VCaP (cell line): ENCODE data around the gene GPR152.

ENCODE experiments used
- H3K27ac ChIP-seq: fragments of 450-650 bp; 2 replicates; pipeline ENCODE4 v1.5.1; 2017
- TF ChIP-seq, protein P1 (sequence below): fragments of 450-650 bp; conservative IDR thresholded peaks from 2 replicates; pipeline ENCODE4 v1.5.1; 2017; ENCODE audit warnings: mild to moderate bottlenecking, moderate library complexity

GPR152 gene

DNA sequence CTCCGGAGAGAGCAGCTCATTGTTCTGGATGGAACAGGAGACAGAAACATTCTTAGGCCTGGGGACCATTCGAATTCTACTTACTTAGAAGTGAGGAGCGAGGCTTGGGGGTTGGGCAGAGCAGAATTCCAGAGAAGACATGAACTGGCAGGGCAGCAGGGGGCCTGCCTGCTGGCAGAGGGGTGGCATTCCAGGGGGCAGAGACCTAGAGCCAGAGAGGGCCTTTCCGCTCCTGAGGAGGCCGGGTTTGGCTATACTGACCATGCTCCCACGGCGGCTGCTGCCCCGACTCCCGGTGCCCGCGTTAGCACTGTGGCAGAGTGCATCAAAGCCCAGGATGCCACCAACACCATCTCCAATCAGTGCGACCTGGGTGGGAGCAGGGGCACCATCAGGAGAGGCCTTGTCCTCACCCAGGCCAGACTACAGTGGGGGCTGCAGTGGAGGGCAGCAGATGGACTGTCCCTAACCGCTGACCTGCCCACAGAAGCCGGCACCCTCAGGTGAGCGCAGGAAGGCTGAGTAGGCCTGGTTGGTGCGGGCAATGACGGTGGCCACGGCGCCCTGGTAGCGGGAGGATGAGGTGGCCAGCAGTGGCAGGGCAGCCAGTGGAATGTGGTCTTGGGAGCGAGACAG is 45.2 kb upstream of the GPR152 start:
- TF ChIP-seq, protein P1, sequence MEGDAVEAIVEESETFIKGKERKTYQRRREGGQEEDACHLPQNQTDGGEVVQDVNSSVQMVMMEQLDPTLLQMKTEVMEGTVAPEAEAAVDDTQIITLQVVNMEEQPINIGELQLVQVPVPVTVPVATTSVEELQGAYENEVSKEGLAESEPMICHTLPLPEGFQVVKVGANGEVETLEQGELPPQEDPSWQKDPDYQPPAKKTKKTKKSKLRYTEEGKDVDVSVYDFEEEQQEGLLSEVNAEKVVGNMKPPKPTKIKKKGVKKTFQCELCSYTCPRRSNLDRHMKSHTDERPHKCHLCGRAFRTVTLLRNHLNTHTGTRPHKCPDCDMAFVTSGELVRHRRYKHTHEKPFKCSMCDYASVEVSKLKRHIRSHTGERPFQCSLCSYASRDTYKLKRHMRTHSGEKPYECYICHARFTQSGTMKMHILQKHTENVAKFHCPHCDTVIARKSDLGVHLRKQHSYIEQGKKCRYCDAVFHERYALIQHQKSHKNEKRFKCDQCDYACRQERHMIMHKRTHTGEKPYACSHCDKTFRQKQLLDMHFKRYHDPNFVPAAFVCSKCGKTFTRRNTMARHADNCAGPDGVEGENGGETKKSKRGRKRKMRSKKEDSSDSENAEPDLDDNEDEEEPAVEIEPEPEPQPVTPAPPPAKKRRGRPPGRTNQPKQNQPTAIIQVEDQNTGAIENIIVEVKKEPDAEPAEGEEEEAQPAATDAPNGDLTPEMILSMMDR = no peak
- H3K27ac ChIP-seq = no peak overlapping the region

DNA sequence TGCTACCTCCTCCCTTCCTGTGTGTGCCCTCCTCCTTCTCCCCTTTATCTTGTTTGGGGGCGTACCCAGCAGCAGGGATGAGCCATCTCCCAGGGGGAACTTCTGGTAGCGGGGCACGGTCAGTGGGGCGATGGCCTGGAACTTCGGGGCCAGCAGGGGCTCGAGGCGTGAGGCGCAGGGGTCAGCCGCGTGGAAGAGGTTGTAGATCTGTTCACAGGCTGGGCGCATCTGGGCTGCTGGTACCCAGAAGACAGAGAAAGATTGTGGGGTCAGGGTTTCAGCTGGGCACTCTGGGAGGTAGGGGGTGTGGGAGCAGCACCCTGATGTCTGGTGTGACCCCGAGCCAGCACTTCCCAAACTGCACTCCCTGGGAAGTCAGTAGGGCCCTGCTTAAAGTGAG is 43.6 kb upstream of the GPR152 start:
- H3K27ac ChIP-seq = no peak overlapping the region
- TF ChIP-seq, protein P1 = no peak

DNA sequence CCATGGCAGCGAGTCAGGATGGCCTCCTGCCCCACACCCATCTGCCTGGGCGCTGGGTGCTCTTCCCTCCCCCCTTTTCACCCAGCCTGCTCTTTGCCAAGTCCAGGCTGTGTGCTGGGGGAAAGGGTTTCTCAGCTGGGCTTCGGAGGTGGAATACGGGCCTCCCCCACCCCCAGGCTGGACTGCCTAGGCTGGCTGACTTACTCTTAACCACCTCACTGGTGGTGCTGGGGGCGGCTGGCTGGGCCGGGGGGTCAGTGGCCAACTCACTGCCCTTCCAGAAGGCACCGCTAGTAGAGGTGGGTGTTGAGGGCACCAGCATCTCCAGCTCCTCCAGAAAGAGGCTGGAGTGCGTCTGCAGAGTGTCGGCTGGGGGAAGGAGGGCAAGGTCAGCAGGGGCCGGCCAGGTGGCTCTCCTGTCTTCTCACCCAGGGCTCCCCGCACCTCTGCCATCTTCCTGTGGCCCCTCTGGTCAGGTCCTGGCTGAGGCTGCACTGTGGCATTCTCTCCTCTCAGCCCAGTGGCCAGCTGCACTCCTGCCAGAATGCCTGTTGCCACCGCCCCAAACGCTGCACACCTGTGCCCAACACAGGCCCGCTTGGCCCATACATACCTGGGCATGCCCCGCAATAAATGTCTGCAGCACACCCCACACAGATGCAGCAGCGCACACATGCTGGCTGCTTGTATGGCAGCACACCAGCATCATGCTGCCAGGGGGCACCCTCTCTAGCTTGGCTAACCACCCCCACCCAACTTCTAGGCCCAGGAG is 42.9 kb upstream of the GPR152 start:
- H3K27ac ChIP-seq = no peak overlapping the region
- TF ChIP-seq, protein P1 = no peak

DNA sequence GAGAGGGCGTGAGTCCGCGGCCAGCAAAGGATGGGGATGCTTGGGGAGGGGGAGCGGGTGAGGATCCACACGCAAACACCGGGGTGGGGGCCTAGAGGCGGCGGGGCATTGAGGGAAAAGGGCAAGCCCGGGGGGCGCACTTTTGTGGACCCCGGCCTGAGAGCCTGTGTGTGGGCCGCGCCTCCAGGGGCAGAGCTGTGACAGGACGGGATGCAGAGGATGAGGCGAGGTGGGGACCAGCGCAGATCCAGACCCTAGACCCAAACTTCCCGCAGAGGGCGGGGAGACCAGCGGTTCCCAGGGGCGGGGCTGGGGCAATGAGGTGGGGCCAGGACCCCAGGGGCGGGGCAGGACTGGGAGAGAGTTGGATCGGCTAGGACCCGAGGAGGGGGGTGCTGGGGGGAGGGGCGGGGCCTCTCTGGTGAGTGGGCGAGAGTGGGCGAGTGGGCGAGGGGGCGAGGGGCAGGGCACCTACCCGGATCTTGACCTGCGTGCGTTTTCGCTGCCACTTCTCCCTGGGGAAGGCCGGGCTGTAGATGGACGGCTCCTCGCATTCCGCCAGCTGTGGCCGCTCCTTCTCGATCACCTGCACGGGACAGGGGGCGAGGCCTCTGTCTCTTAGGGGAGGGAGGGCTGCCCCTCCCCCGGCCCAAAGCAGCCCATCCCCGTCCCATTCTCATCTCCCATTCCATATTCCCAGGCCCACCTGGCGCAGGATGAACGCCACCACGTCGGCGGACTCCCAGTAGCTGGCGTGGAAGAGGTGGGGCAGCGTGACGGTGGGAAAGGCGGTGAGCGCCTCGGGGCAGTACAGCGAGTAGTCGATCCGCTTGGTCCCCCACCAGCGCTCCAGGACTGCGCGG is 42.1 kb upstream of the GPR152 start:
- H3K27ac ChIP-seq = no peak overlapping the region
- TF ChIP-seq, protein P1 = no peak

DNA sequence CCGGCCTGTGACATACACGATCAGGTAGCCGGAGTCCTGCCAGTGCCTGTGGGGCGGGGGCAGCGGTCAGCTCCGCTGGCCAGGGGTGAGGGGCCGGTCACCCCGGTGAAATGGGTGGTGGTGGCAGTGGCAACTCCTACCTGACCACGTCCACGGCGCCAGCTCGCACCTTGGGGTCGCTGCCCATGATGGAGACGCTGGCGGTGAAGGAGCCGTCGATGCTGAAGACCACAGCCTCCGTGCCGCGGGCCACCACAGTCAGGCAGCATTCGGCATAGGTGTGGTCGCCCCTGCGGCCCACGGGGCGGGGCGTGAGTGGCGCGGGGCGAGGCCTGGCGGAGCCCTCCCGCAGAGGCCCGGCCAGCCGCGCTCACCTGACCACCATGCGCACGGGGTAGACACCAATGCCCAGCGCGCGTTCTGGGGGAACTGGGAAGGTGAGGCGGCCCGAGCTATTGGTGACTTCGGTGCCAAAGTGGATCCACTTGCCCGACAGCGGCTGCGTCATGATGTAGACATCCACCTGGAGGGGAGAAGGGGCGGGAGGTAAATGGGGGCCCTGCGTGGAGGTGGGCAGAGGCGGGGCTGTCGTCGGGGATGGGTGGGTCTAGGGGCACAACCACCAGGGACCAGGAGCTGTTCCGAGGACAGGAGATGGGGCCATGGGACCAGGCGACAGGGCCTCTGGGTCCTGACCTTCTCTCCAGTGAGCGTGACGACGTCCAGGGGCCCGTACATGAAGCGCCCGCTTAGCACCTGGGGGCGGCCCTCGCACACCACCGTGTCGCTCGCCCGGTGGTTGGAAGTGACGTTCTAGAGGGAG is 41.2 kb upstream of the GPR152 start:
- TF ChIP-seq, protein P1 = no peak
- H3K27ac ChIP-seq = no peak overlapping the region

DNA sequence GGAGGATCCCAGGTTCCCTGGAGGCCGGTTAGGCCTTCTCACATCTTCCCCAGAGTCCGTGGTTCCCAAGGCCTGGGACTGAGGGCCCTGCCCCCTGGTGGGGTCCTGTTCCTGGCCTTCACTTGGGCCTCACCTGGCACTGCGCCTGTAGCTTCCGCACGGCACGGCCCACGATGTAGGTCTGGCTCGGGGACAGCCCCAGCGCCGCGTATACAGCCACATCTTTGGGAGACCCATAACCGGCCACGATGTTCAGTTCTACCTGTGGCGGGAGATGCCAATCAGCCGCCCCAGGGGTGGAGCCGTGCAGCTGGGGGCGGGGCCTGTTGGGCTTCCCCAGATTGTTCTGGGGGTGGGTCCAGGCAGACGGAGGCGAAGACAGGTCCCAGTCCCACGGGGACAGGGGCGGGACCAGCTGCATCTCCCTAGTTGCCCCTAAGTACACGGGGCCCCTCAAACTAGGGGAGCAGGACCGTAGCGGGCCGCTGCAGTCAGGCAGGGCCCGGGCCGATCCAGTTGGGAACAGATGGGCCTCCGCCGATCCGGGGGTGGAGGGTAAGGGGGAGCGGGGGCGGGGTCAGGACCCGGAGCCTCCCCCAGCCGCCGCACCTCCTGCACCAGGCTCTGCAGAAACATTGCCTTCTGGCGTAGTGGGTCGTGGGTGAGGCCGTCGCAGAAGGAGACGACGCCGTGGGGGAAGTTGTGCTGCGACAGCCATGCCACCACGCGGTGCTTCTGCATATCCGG is 40.4 kb upstream of the GPR152 start:
- H3K27ac ChIP-seq = no peak overlapping the region
- TF ChIP-seq, protein P1 = no peak
